ENCODE results near the gene PRDM16.

DNA sequence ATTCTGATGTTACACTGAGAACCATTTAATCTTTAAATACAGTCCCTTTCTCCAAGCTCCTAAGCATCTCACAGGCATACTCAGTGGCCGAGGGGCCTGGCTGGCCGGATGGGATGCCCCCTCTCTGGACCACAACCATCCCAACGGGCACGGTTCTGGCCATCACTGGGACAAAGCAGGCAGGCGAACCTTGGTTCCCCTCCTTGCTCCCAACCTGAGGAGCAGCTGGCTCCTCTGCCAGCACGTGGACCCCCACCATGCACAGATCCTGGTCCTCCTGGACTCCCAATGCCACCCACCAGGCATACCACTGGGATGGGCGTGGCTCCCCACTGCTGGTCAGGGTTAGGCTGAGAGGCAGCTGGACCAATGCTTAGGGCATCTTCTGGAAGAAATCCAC is 19.8 kb upstream of the PRDM16 start:
- TF ChIP-seq, protein P1, sequence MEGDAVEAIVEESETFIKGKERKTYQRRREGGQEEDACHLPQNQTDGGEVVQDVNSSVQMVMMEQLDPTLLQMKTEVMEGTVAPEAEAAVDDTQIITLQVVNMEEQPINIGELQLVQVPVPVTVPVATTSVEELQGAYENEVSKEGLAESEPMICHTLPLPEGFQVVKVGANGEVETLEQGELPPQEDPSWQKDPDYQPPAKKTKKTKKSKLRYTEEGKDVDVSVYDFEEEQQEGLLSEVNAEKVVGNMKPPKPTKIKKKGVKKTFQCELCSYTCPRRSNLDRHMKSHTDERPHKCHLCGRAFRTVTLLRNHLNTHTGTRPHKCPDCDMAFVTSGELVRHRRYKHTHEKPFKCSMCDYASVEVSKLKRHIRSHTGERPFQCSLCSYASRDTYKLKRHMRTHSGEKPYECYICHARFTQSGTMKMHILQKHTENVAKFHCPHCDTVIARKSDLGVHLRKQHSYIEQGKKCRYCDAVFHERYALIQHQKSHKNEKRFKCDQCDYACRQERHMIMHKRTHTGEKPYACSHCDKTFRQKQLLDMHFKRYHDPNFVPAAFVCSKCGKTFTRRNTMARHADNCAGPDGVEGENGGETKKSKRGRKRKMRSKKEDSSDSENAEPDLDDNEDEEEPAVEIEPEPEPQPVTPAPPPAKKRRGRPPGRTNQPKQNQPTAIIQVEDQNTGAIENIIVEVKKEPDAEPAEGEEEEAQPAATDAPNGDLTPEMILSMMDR (CRISPR knock-in tag; IDR thresholded peaks at IDR 0.05) = no peak
- TF ChIP-seq MEIS2 (CRISPR knock-in tag; IDR thresholded peaks at IDR 0.05) (no peak), CEBPB (IDR thresholded peaks at IDR 0.05; ENCODE audit: borderline replicate concordance, low read depth, low read length) (no peak), EZH2 (conservative IDR thresholded peaks at IDR 0.05; ENCODE audit: low read depth, low read length) (no peak), TBP (CRISPR knock-in tag; IDR thresholded peaks at IDR 0.05) (no peak), BRCA1 (CRISPR knock-in tag; IDR thresholded peaks at IDR 0.05) (no peak), POLR2AphosphoS5 (IDR thresholded peaks at IDR 0.05; ENCODE audit: low read depth, low read length) (no peak), RFX1 (IDR thresholded peaks at IDR 0.05) (no peak), RAD21 (CRISPR knock-in tag; IDR thresholded peaks at IDR 0.05) (no peak)
